Measurements from ENCODE around the gene CXorf65. TPM values are rescaled to one million over a fixed set of nuclear protein-coding genes. Genes with fewer than 3 reads are reported as not detected.

Gene CXorf65
- total and polyA plus RNA-seq, 9 donors = not detected

DNA sequence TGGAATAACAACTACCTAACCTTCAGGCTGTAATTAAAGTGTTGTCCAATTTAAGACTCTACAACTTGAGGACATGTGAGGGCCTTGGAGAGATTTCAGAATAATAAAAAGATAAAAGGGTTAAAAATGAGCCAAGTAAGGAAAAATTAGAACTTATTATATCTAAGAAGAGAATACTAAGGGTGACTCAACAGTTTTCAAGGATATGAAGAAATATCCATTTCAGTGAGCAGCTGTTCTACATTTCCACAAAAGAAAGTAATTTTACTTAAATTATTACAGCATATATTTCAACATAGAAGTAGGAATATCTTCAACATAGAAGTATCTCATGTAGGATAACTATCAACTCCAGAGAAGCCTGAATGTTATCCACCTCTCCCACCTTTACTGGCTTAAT is 49.7 kb downstream of the CXorf65 start:
- no peaks in the 10 kb centered on the region for H3K4me1 ChIP-seq (ENCODE audit: insufficient read depth)

More for the DNA sequence above, 49.7 kb downstream of the CXorf65 start:
- DNase-seq = no peak
- H3K36me3 ChIP-seq = no peaks in the 10 kb centered on the region
- H3K9me3 ChIP-seq = no peaks in the 10 kb centered on the region
- no peak overlapping the region for H3K27ac ChIP-seq
- intact Hi-C loops (cut with DNase I) = no loop called here
- H3K4me3 ChIP-seq = no peak overlapping the region
- H3K27me3 ChIP-seq = no peaks in the 10 kb centered on the region
- TF ChIP-seq, protein P1, sequence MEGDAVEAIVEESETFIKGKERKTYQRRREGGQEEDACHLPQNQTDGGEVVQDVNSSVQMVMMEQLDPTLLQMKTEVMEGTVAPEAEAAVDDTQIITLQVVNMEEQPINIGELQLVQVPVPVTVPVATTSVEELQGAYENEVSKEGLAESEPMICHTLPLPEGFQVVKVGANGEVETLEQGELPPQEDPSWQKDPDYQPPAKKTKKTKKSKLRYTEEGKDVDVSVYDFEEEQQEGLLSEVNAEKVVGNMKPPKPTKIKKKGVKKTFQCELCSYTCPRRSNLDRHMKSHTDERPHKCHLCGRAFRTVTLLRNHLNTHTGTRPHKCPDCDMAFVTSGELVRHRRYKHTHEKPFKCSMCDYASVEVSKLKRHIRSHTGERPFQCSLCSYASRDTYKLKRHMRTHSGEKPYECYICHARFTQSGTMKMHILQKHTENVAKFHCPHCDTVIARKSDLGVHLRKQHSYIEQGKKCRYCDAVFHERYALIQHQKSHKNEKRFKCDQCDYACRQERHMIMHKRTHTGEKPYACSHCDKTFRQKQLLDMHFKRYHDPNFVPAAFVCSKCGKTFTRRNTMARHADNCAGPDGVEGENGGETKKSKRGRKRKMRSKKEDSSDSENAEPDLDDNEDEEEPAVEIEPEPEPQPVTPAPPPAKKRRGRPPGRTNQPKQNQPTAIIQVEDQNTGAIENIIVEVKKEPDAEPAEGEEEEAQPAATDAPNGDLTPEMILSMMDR (IDR thresholded peaks at IDR 0.05) = no peak
- TF ChIP-seq POLR2A (IDR thresholded peaks at IDR 0.05) (no peak), EP300 (IDR thresholded peaks at IDR 0.05) (no peak)

Small RNA genes lying within 50 kb of the gene (small RNA-seq; reads per million reads assigned to genes)
- not detected for gene CXorf65

Other genes with a start within 250 kb of the CXorf65 start
- not detected for gene TEX11, start 198.0 kb downstream of the CXorf65 start, total RNA-seq
- gene TEX11, start 198.0 kb downstream of the CXorf65 start, polyA plus RNA-seq = not detected
- 1 to 10 TPM in 2 of 7 donors, under 1 TPM in 4, not detected in 1; 0.47 to 1.4 (median 0.94) TPM for gene SLC7A3, start 175.6 kb downstream of the CXorf65 start, total RNA-seq
- gene SLC7A3, start 175.6 kb downstream of the CXorf65 start, polyA plus RNA-seq = 1 to 10 TPM in 1 of 2 donors, under 1 TPM in 1; 0.87 to 1.5 TPM
- gene SNX12, start 38.4 kb downstream of the CXorf65 start, total RNA-seq = 10 to 100 TPM; 28.5 to 66.2 (median 59.2) TPM
- gene SNX12, start 38.4 kb downstream of the CXorf65 start, polyA plus RNA-seq = 10 to 100 TPM; 34.5 to 74.8 TPM
- 10 to 100 TPM; 16.7 to 70.2 (median 48.2) TPM for gene FOXO4, start 10.9 kb downstream of the CXorf65 start, total RNA-seq
- gene FOXO4, start 10.9 kb downstream of the CXorf65 start, polyA plus RNA-seq = 10 to 100 TPM; 33.1 to 35.2 TPM
- 1 to 10 TPM in 5 of 7 donors, under 1 TPM in 2; 0.45 to 5.1 (median 1.5) TPM for gene IL2RG, start 4.8 kb upstream of the CXorf65 start, total RNA-seq
- 10 to 100 TPM in 1 of 2 donors, 1 to 10 TPM in 1; 1.2 to 24.0 TPM for gene IL2RG, start 4.8 kb upstream of the CXorf65 start, polyA plus RNA-seq
- 10 to 100 TPM; 36.5 to 68.4 (median 60.4) TPM for gene MED12, start 11.9 kb upstream of the CXorf65 start, total RNA-seq
- 10 to 100 TPM; 27.8 to 40.0 TPM for gene MED12, start 11.9 kb upstream of the CXorf65 start, polyA plus RNA-seq
- gene NLGN3, start 38.1 kb upstream of the CXorf65 start, total RNA-seq = 10 to 100 TPM in 1 of 7 donors, 1 to 10 TPM in 6; 2.1 to 10.9 (median 6.7) TPM
- 1 to 10 TPM; 2.5 to 5.2 TPM for gene NLGN3, start 38.1 kb upstream of the CXorf65 start, polyA plus RNA-seq
- 10 to 100 TPM in 1 of 7 donors, 1 to 10 TPM in 3, under 1 TPM in 1, not detected in 2; 0.36 to 17.9 (median 2.5) TPM for gene GJB1, start 116.5 kb upstream of the CXorf65 start, total RNA-seq
- under 1 TPM; 0.12 to 0.30 TPM for gene GJB1, start 116.5 kb upstream of the CXorf65 start, polyA plus RNA-seq
- gene ZMYM3, start 147.4 kb upstream of the CXorf65 start, total RNA-seq = 10 to 100 TPM; 17.2 to 75.8 (median 66.5) TPM
- 10 to 100 TPM; 17.8 to 46.2 TPM for gene ZMYM3, start 147.4 kb upstream of the CXorf65 start, polyA plus RNA-seq
- 100 to 1,000 TPM; 209 to 391 (median 361) TPM for gene NONO, start 176.9 kb upstream of the CXorf65 start, total RNA-seq
- 100 to 1,000 TPM; 216 to 516 TPM for gene NONO, start 176.9 kb upstream of the CXorf65 start, polyA plus RNA-seq
- 1 to 10 TPM in 6 of 7 donors, under 1 TPM in 1; 0.95 to 9.1 (median 3.2) TPM for gene ITGB1BP2, start 195.0 kb upstream of the CXorf65 start, total RNA-seq
- 1 to 10 TPM; 1.6 to 5.4 TPM for gene ITGB1BP2, start 195.0 kb upstream of the CXorf65 start, polyA plus RNA-seq